H9 (cell line): Measurements from ENCODE around the gene GIPC1. TPM values are rescaled to one million over a fixed set of nuclear protein-coding genes. Genes with fewer than 3 reads are reported as not detected.

ENCODE experiments used
- DNase-seq: peaks from one replicate; pipeline ENCODE4 v3.0.0-alpha.2; 2017
- H2AFZ ChIP-seq: one replicate; pipeline ENCODE4 v1.6.1; 2013; ENCODE audit warnings: mild to moderate bottlenecking, low read length, control low read depth, moderate library complexity
- H2AK5ac ChIP-seq: 2 replicates; pipeline ENCODE4 v1.6.1; 2013; ENCODE audit warnings: low read length, control low read depth, mixed read lengths; ENCODE audit not compliant: insufficient read length
- H2BK120ac ChIP-seq: one replicate; pipeline ENCODE4 v1.6.1; 2013; ENCODE audit warnings: low read depth, mild to moderate bottlenecking, low read length, control low read depth, inconsistent platforms; ENCODE audit not compliant: poor library complexity, severe bottlenecking
- H2BK12ac ChIP-seq: 2 replicates; pipeline ENCODE4 v1.6.1; 2013; ENCODE audit warnings: low read length, control low read depth, mixed read lengths, low read depth; ENCODE audit not compliant: insufficient read length
- H2BK15ac ChIP-seq: 2 replicates; pipeline ENCODE4 v1.6.1; 2013; ENCODE audit warnings: low read depth, low read length, control low read depth
- H2BK20ac ChIP-seq: one replicate; pipeline ENCODE4 v1.6.1; 2013; ENCODE audit warnings: low read depth, mild to moderate bottlenecking, low read length, control low read depth, inconsistent platforms; ENCODE audit not compliant: poor library complexity, severe bottlenecking
- H2BK5ac ChIP-seq: 2 replicates; pipeline ENCODE4 v1.6.1; 2013; ENCODE audit warnings: low read length, control low read depth, mixed read lengths; ENCODE audit not compliant: insufficient read length
- H3K14ac ChIP-seq: 2 replicates; pipeline ENCODE4 v1.6.1; 2013; ENCODE audit warnings: low read length, control low read depth; ENCODE audit not compliant: insufficient read depth
- H3K18ac ChIP-seq: 2 replicates; pipeline ENCODE4 v1.6.1; 2013; ENCODE audit warnings: low read depth, mild to moderate bottlenecking, mixed read lengths, low read length, control low read depth; ENCODE audit not compliant: insufficient read length
- H3K23ac ChIP-seq: 2 replicates; pipeline ENCODE4 v1.6.1; 2013; ENCODE audit warnings: low read length, control low read depth, mixed read lengths, low read depth; ENCODE audit not compliant: insufficient read length
- H3K23me2 ChIP-seq: 2 replicates; pipeline ENCODE4 v1.6.1; 2013; ENCODE audit warnings: low read depth, mild to moderate bottlenecking, mixed read lengths, low read length, control low read depth; ENCODE audit not compliant: insufficient read length, poor library complexity, severe bottlenecking
- H3K27ac ChIP-seq: 2 replicates; pipeline ENCODE4 v1.5.1; 2013; ENCODE audit warnings: low read length, control low read depth, mixed read lengths, low read depth; ENCODE audit not compliant: insufficient read length
- H3K27me3 ChIP-seq: 2 replicates; pipeline ENCODE4 v1.6.1; 2013; ENCODE audit warnings: low read length, control low read depth, inconsistent platforms; ENCODE audit not compliant: insufficient read depth
- H3K4ac ChIP-seq: 2 replicates; pipeline ENCODE4 v1.6.1; 2013; ENCODE audit warnings: low read depth, mild to moderate bottlenecking, control low read depth, inconsistent platforms, low read length, moderate library complexity
- H3K4me1 ChIP-seq: 2 replicates; pipeline ENCODE4 v1.6.1; 2013; ENCODE audit warnings: low read length, control low read depth, inconsistent platforms; ENCODE audit not compliant: insufficient read depth
- H3K4me2 ChIP-seq: 2 replicates; pipeline ENCODE4 v1.6.1; 2013; ENCODE audit warnings: low read length, control low read depth, mixed read lengths; ENCODE audit not compliant: insufficient read length, insufficient read depth
- H3K56ac ChIP-seq: 2 replicates; pipeline ENCODE4 v1.6.1; 2013; ENCODE audit warnings: low read depth, mild to moderate bottlenecking, mixed read lengths, low read length, control low read depth; ENCODE audit not compliant: insufficient read length
- H3K79me1 ChIP-seq: 2 replicates; pipeline ENCODE4 v1.6.1; 2013; ENCODE audit warnings: low read depth, mild to moderate bottlenecking, moderate library complexity, low read length, control low read depth, inconsistent platforms; ENCODE audit not compliant: insufficient read depth, poor library complexity, severe bottlenecking
- H3K79me2 ChIP-seq: 2 replicates; pipeline ENCODE4 v1.6.1; 2013; ENCODE audit warnings: low read length, control low read depth, inconsistent platforms; ENCODE audit not compliant: insufficient read depth
- H3K9ac ChIP-seq: 2 replicates; pipeline ENCODE4 v1.6.1; 2013; ENCODE audit warnings: low read length, control low read depth, mixed read lengths; ENCODE audit not compliant: insufficient read length; ENCODE audit errors: extremely low read depth
- H3K9me3 ChIP-seq: one replicate; pipeline ENCODE4 v1.6.1; 2013; ENCODE audit warnings: low read depth, low read length, inconsistent platforms; ENCODE audit not compliant: control insufficient read depth
- H3T11ph ChIP-seq: one replicate; pipeline ENCODE4 v1.6.1; 2013; ENCODE audit warnings: mild to moderate bottlenecking, low read length, control low read depth, inconsistent platforms
- H4K20me1 ChIP-seq: one replicate; pipeline ENCODE4 v1.6.1; 2013; ENCODE audit not compliant: control insufficient read depth, insufficient read length, insufficient read depth
- H4K5ac ChIP-seq: 2 replicates; pipeline ENCODE4 v1.6.1; 2013; ENCODE audit warnings: low read depth, mild to moderate bottlenecking, mixed read lengths, low read length, control low read depth; ENCODE audit not compliant: insufficient read length
- H4K8ac ChIP-seq: replicated peaks from 2 replicates; pipeline ENCODE4 v1.6.1; 2013; ENCODE audit warnings: low read length, control low read depth, mixed read lengths, low read depth; ENCODE audit not compliant: insufficient read length
- H4K91ac ChIP-seq: 2 replicates; pipeline ENCODE4 v1.6.1; 2013; ENCODE audit warnings: low read depth, mild to moderate bottlenecking, moderate library complexity, mixed read lengths, low read length, control low read depth; ENCODE audit not compliant: insufficient read length
- H3K27ac Mint-ChIP-seq, 3 experiments: 2 replicates in 2 of 3; 3 replicates in 1 of 3; pipeline ENCODE4 v1.8.0; 2020 to 2021; ENCODE audit warnings: mixed read lengths in 3 of 3, mild to moderate bottlenecking in 1 of 3, moderate library complexity in 1 of 3
- H3K27me3 Mint-ChIP-seq: 2 replicates; pipeline ENCODE4 v1.8.0; 2021; ENCODE audit warnings: low read depth, mild to moderate bottlenecking, moderate library complexity, mixed read lengths
- H3K36me3 Mint-ChIP-seq, 3 experiments: 2 replicates in 2 of 3; 3 replicates in 1 of 3; pipeline ENCODE4 v1.8.0; 2020 to 2021; ENCODE audit warnings: low read depth in 3 of 3, mixed read lengths in 3 of 3; ENCODE audit not compliant: insufficient read depth in 1 of 3
- H3K4me1 Mint-ChIP-seq, 2 experiments: 2 replicates each; pipeline ENCODE4 v1.8.0; 2020; ENCODE audit warnings: mixed read lengths in 2 of 2
- H3K4me3 Mint-ChIP-seq, 2 experiments: 2 replicates in 1 of 2; 3 replicates in 1 of 2; pipeline ENCODE4 v1.8.0; 2020 to 2021; ENCODE audit warnings: mild to moderate bottlenecking in 2 of 2, mixed read lengths in 2 of 2, moderate library complexity in 1 of 2
- H3K9me3 Mint-ChIP-seq, 2 experiments: 2 replicates in 1 of 2; 3 replicates in 1 of 2; pipeline ENCODE4 v1.8.0; 2020; ENCODE audit warnings: mild to moderate bottlenecking in 2 of 2, mixed read lengths in 2 of 2, moderate library complexity in 1 of 2
- WGBS: extraction: QIAGEN DNeasy Blood & Tissue Kit; methylation state at CpG from one replicate; pipeline ENCODE4 v1.1.7; 2013; ENCODE audit warnings: missing lambda C conversion rate, low lambda C conversion rate, mixed read lengths; ENCODE audit not compliant: insufficient read length; ENCODE audit errors: extremely low coverage; 5-methylcytosine and 5-hydroxymethylcytosine counted together
- total RNA-seq: library from RNA; stranded (reverse); gene quantifications from 2 replicates; pipeline ENCODE4 v1.2.1, GENCODE V29; 2021
- TF ChIP-seq, protein P1 (sequence below): fragments of 200-600 bp; sonication (generic); conservative IDR thresholded peaks from 3 replicates; pipeline ENCODE4 v1.8.0; 2021; ENCODE audit warnings: antibody characterized with exemption, mild to moderate bottlenecking

The GIPC1 gene
- total RNA-seq, 1 experiment from 2014 or later, result 70.6 TPM

- no peak overlapping the region for H3K23ac ChIP-seq
- no peak overlapping the region for H4K8ac ChIP-seq
- H4K20me1 ChIP-seq, result no peaks in the 10 kb centered on the region
- no peak overlapping the region for H2BK15ac ChIP-seq
- H3K27ac ChIP-seq, result no peak overlapping the region
- H3K14ac ChIP-seq, result no peak overlapping the region
- H2AFZ ChIP-seq, result no peak overlapping the region
- H4K5ac ChIP-seq, result no peak overlapping the region
- no peak overlapping the region for H2BK120ac ChIP-seq
- no peak overlapping the region for H2BK20ac ChIP-seq
- no peaks in the 10 kb centered on the region for H3K9me3 Mint-ChIP-seq
- TF ChIP-seq, protein P1, sequence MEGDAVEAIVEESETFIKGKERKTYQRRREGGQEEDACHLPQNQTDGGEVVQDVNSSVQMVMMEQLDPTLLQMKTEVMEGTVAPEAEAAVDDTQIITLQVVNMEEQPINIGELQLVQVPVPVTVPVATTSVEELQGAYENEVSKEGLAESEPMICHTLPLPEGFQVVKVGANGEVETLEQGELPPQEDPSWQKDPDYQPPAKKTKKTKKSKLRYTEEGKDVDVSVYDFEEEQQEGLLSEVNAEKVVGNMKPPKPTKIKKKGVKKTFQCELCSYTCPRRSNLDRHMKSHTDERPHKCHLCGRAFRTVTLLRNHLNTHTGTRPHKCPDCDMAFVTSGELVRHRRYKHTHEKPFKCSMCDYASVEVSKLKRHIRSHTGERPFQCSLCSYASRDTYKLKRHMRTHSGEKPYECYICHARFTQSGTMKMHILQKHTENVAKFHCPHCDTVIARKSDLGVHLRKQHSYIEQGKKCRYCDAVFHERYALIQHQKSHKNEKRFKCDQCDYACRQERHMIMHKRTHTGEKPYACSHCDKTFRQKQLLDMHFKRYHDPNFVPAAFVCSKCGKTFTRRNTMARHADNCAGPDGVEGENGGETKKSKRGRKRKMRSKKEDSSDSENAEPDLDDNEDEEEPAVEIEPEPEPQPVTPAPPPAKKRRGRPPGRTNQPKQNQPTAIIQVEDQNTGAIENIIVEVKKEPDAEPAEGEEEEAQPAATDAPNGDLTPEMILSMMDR, result no peak
- no peak overlapping the region for H2AK5ac ChIP-seq
- H3K56ac ChIP-seq, result no peak overlapping the region
- no CpG with 5 or more reads among the region's 4 CpGs for WGBS
- no peak overlapping the region for H3T11ph ChIP-seq
- no peak overlapping the region for H3K4me2 ChIP-seq
- peaks cover 4% of the 10 kb centered on the region for H3K79me1 ChIP-seq
- peak overlapping the region in 2 of 3 experiments; percentile 39 to 57; a peak in 3 of 7 replicates for H3K27ac Mint-ChIP-seq
- no peak overlapping the region for H3K9ac ChIP-seq
- no peak for DNase-seq
- H3K79me2 ChIP-seq, result peaks cover 4% of the 10 kb centered on the region; the same call in 1 of the 2 replicates
- H3K4ac ChIP-seq, result no peak overlapping the region
- peaks cover 2% of the 10 kb centered on the region; the same call in 1 of the 2 replicates for H3K27me3 Mint-ChIP-seq
- H2BK5ac ChIP-seq, result no peak overlapping the region
- no peaks in the 10 kb centered on the region for H3K9me3 ChIP-seq
- no peak overlapping the region for H4K91ac ChIP-seq
- H3K36me3 Mint-ChIP-seq, result peaks cover 18 to 27% (median 21%) of the 10 kb centered on the region in 3 experiments; a peak in 6 of 7 replicates
- no peaks in the 10 kb centered on the region for H3K27me3 ChIP-seq
- H3K18ac ChIP-seq, result no peak overlapping the region
- no peaks in the 10 kb centered on the region for H3K23me2 ChIP-seq
- H2BK12ac ChIP-seq, result no peak overlapping the region
- H3K4me3 Mint-ChIP-seq, result no peak overlapping the region; a peak in 2 of 5 replicates
- no peaks in the 10 kb centered on the region for H3K4me1 ChIP-seq
- peaks cover 8 to 14% of the 10 kb centered on the region in 2 experiments for H3K4me1 Mint-ChIP-seq
Observed at GRCh38 chr19:14511229-14511593, 15.3 kb upstream of the GIPC1 start.
